Measurements from ENCODE around the gene NAA80. TPM values are rescaled to one million over a fixed set of nuclear protein-coding genes. Genes with fewer than 3 reads are reported as not detected.

The NAA80 gene
- total and polyA plus RNA-seq, 2 of the 13 experiments (the other 11 are each of a cell fraction or from before 2014, with no cell fraction given): 3.4 to 8.7 TPM

- no peak overlapping the region for H2AFZ ChIP-seq (ENCODE audit: low read length)
- ChIA-PET POLR2A (interaction anchor here (0.7 to 8.0 kb wide), 24 partner anchors 9 to 77 kb away, joined by 3 to 155 read pairs (median 9); partner anchors contain the start of genes GNAI2, HYAL1, HYAL2 and HYAL3), CTCF (ENCODE audit: low intra/inter-chr PET ratio, low total read pairs) (interaction anchor here (1.2 to 3.0 kb wide), 3 partner anchors 10 to 68 kb away, joined by 3 to 81 read pairs (median 4); no protein-coding TSS in a partner anchor)
- peak overlapping the region; percentile 97 for H3K4me2 ChIP-seq (ENCODE audit: low read depth, low read length)
- H3K4me3 ChIP-seq (replicated peaks in 1 of 3; ENCODE audit: insufficient read depth in 1 of 3, low read depth in 2 of 3, low read length in 3 of 3): peak overlapping the region; percentile 50 to 76 (median 62); a peak in 5 of 6 replicates
- DNase-seq (ENCODE audit: low spot score) (peak; percentile 91), ATAC-seq (peak; percentile 67), FAIRE-seq (peak; percentile 72)
- H3K27me3 ChIP-seq (ENCODE audit: control insufficient read depth in 1 of 2, insufficient read depth in 2 of 2, low read length in 2 of 2): no peaks in the 10 kb centered on the region
- in situ Hi-C loops (cut with HindIII; ENCODE audit: extremely low pct_ligation_motif_present, low pct_unique_long_range_greater_than_20kb): loop anchor here (5.0 kb wide), 1 partner anchor 62 kb away; the partner anchor contains the start of gene HYAL2
- H3K36me3 ChIP-seq (replicated peaks in 1 of 2; ENCODE audit: control insufficient read depth in 1 of 2, insufficient read depth in 2 of 2, low read length in 2 of 2): peaks cover 12 to 23% of the 10 kb centered on the region in 2 experiments
- BruUV-seq (replicated peaks): TSS peak; percentile 55
- H4K20me1 ChIP-seq (ENCODE audit: insufficient read depth, low read length): no peaks in the 10 kb centered on the region
- H3K4me1 ChIP-seq (ENCODE audit: insufficient read depth, low read length): peaks cover 60% of the 10 kb centered on the region
- peak overlapping the region; percentile 99 for H3K27ac ChIP-seq (ENCODE audit: extremely low read length, insufficient read depth, low read length)
- intact Hi-C loops (cut with micrococcal nuclease; ENCODE audit: unreplicated experiment): loop anchor here (1.0 to 5.0 kb wide), 2 partner anchors 13 to 42 kb away; partner anchors contain the start of gene HYAL1
- H3K9me3 ChIP-seq (ENCODE audit: low read length): no peaks in the 10 kb centered on the region
- 5% methylated on average over 4 of the region's 70 CpGs for WGBS (ENCODE audit: low lambda C conversion rate)
- peak overlapping the region; percentile 94 for H3K9ac ChIP-seq (ENCODE audit: insufficient read depth, low read depth, low read length)
- peaks cover 12% of the 10 kb centered on the region for H3K79me2 ChIP-seq (ENCODE audit: insufficient read depth, low read length)
- TF ChIP-seq BRF2 (CRISPR knock-in tag; IDR thresholded peaks at IDR 0.05): peak; percentile 36; the same call in 1 of the 2 replicates
- TF ChIP-seq ZNF629 (CRISPR knock-in tag; conservative IDR thresholded peaks at IDR 0.05): peak; percentile 59; the same call in 1 of the 2 replicates
- TF ChIP-seq HNRNPLL (IDR thresholded peaks at IDR 0.05; ENCODE audit: low read depth, low read length, poor library complexity, severe bottlenecking): peak; percentile 59
- peak; percentile 79 for TF ChIP-seq AGO2 (optimal IDR thresholded peaks at IDR 0.05; ENCODE audit: low read depth, low read length)
- no peak for TF ChIP-seq RORA (CRISPR knock-in tag; IDR thresholded peaks at IDR 0.05)
- no peak for TF ChIP-seq NFE2 (CRISPR knock-in tag; IDR thresholded peaks at IDR 0.05)
- TF ChIP-seq ZNF691 (CRISPR knock-in tag; IDR thresholded peaks at IDR 0.05; ENCODE audit: borderline replicate concordance, low read depth): peak; percentile 10; the same call in 1 of the 2 replicates
- TF ChIP-seq ZSCAN30 (CRISPR knock-in tag; IDR thresholded peaks at IDR 0.05): no peak
- TF ChIP-seq ATAD3A (CRISPR knock-in tag; IDR thresholded peaks at IDR 0.05): no peak
- peak; percentile 89; the same call in 1 of the 2 replicates for TF ChIP-seq ZNF747 (CRISPR knock-in tag; IDR thresholded peaks at IDR 0.05; ENCODE audit: borderline replicate concordance)
- no peak for TF ChIP-seq CHD2 (IDR thresholded peaks at IDR 0.05; ENCODE audit: low read depth, low read length)
- peak; percentile 92 for TF ChIP-seq ZFX (CRISPR knock-in tag; IDR thresholded peaks at IDR 0.05; ENCODE audit: low read depth)
- no peak for TF ChIP-seq CHCHD3 (CRISPR knock-in tag; IDR thresholded peaks at IDR 0.05)
- no peak for TF ChIP-seq KLF9 (CRISPR knock-in tag; IDR thresholded peaks at IDR 0.05; ENCODE audit: low read depth)
- no peak for TF ChIP-seq ZNF543 (CRISPR knock-in tag; IDR thresholded peaks at IDR 0.05)
- no peak for TF ChIP-seq RARG (CRISPR knock-in tag; IDR thresholded peaks at IDR 0.05; ENCODE audit: low read depth)
- no peak for TF ChIP-seq GTF3A (CRISPR knock-in tag; conservative IDR thresholded peaks at IDR 0.05)
- no peak for TF ChIP-seq YEATS2 (CRISPR knock-in tag; IDR thresholded peaks at IDR 0.05; ENCODE audit: borderline replicate concordance)
- peak; percentile 49 for TF ChIP-seq TFDP2 (CRISPR knock-in tag; IDR thresholded peaks at IDR 0.05)
- TF ChIP-seq SRSF1 (optimal IDR thresholded peaks at IDR 0.05; ENCODE audit: low read depth, low read length): no peak
- TF ChIP-seq HOXD1 (CRISPR knock-in tag; IDR thresholded peaks at IDR 0.05): no peak
- TF ChIP-seq ZFP36L2 (CRISPR knock-in tag; IDR thresholded peaks at IDR 0.05): no peak
Observed at GRCh38 chr3:50260027-50260941, 38.9 kb downstream of the NAA80 start.
